ENCODE measurements around the gene GFOD1.
A peak's percentile ranks its signal among the peaks of the same experiment; 100 is the strongest.
"Not testable (repeated sequence)": the region's sequence is repeated elsewhere in the genome, so short reads cannot be mapped to it uniquely, and the experiment has no call there.

Gene GFOD1

GRCh38 chr6:13437218-13437996, 50.0 kb downstream of the GFOD1 start:
- no peak for DNase-seq

DNA sequence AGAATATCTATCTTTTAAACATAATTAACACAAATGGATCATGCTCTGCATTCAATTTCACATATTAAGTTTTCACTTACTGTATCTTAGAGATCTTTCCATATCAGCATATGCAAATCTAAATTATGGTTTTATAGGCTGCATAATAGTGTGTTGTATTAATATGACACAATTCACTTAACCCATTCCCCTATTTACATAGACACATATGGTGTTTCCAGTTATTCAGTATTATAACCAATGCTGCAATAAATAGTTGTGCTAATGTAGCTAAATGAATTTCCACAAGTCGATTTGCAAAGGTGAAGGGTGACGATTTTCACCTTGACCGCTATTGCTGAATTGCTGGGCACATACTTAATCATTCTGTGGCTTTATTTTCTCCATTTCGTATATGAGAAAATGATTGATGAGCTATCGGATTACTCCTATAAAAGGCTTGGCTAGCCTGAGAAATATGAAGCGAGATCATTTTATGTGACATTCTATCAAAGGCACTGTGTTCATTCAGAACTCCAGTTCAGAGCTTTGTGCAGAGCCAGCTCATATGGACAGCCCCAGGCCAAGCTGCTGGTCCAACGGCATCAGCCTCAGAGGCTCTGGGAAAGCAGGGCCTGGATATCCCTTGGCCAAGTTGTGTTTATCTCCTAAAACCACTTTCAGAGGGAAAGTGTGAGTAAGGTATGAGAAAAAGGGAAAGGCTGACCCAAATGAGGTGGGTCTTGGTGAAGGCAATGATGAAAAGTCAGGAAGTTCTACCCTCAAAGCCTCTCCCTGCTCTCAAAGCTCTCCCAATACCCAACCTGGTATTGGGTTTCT, 50.8 kb downstream of the GFOD1 start:
- DNase-seq = no peak

DNA sequence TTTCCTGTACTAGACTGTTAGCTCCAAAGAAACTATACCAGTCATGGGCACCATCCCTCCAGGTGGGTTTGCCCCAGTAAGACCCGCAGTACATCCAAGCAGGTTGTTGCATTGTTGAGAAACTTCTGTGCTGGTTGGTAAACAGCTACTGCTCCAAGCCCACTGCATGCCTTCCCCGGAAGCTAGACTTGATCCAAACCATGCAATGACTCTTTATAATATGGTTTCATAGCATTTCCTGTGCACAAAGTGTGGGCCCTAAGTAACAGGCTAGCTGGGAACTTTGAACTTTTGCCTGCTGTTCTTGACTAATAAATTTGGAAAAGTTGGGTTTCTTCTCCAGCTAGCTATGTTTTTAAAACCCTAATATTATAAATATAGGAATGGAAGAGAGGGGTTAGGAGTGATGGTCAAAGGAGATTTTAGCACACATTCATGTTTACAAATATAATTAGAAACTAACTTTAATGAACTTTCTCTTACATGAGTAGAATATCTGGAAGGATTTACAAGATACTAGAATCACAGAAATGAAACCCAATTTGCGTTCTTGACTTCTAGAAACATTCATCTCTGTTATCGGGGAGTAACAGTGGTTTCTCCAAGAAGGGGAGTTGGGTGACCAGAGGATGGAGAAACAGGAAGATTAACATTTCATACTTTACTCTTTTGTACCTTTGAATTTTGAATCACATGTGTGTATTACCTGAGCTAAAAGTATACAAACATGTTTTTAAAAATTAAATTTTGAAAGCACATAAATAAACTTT, 51.7 kb downstream of the GFOD1 start:
- no peak for DNase-seq

GRCh38 chr6:13434777-13435176, 52.6 kb downstream of the GFOD1 start:
- DNase-seq = no peak

DNA sequence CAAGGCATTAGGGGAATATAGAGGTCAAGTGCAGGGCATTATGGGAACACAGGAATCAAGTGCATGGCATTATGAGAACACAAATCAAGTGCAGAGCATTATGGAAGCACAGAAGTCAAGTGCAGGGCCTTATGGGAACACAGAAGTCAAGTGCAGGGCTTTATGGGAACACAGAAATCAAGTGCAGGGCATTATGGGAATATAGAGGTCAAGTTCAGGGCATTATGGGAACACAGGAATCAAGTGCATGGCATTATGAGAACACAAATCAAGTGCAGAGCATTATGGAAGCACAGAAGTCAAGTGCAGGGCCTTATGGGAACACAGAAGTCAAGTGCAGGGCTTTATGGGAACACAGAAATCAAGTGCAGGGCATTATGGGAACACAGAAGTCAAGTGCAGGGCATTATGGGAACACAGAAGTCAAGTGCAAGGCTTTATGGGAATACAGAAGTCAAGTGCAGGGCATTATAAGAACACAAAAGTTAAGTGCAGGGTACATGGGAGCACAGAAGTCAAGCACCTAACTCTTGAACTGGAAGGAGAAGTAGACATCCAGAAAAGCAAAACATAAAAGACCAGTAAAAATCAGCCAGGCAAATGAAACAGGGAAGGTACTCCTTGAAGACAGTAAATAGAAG, 53.1 kb downstream of the GFOD1 start:
- not testable (repeated sequence) for DNase-seq

- no peak for DNase-seq
Measured at GRCh38 chr6:13433709-13434121, 53.7 kb downstream of the GFOD1 start.

- no peak for DNase-seq
Measured at GRCh38 chr6:13432526-13433184, 54.7 kb downstream of the GFOD1 start.

DNA sequence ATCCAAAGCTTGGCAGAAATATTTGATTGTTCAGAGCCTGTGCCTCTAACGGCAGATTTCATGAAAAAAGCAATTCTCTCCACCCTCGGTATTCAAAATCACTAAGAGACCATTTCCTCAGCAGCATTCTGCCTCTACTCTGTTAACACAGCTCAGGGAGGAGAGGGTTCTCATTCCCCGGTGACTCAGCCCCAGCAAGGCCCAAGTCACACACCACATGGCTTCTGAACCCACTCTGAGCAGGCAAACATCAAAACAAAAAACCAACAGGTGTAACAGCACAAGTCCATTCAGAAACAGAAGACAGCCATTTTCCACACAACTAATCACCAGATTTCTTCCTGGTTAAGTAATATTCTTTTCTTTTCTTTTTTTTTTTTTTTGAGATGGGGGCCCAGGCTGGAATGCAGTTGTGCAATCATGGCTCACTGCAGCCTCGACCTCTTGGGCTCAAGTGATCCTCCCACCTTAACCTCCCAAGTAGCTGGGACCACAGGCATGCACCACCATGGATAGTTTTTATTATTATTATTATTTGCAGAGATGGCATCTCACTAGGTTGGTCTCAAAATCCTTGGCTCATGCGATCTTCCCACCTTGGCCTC, 55.4 kb downstream of the GFOD1 start:
- DNase-seq = peak; percentile 31

- DNase-seq = no peak
Measured at GRCh38 chr6:13431059-13431656, 56.2 kb downstream of the GFOD1 start.

DNA sequence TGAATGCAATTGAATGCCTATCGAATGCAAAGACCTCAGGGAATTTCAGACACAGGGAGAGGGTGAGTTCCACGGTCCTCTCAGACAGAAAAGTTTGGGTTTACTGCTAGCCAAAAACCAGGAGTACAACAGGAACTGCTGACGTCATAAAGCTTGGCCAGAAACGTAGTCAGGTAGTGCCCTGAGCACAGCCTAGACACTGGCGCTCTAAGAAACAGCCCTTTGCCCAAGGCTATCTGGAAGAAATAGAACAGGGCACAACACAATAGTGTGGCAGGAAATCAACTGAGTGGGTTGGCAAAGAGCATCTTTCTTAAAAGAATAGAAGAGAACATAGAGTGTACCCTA, 58.0 kb downstream of the GFOD1 start:
- DNase-seq = no peak

DNA sequence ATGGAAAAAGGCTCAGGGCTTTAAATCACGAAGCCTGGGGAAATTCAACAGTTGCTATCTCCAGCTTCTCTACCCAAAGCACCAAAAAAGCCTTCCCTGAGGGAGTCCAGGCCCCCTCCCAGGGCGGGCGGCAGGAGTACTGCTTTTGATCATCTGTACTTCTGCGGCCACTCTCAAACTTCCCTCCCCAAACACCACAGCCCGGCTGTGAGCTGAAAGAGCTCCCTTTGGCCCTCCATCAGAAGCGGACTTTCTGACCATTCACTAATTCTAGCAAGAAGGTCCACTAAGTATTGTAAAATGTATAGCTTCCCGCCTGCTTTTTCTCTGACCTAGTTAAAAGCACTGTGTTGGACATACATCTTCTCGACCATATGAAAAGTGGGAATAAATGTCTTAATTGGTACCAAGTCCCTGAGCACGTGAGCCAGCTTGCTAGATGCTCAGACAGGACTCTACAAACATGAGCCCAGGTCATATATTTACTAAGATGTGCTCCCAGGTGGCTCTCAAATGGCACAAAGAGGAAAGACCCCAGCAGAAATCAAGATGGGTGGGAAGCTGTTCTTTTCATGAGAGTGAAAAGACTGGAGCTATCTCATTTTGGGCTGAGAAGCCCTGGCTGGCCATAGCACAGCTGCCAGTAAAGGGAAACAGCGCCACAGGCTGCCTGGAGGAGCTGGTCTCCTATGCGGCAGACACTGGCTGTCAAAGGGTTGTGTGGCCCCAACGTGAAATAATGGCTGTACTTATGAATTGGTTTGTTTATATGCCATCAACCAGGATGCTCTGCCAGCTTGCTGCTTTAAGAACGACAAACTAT, 58.6 kb downstream of the GFOD1 start:
- DNase-seq = no peak

GRCh38 chr6:13427801-13428582, 59.4 kb downstream of the GFOD1 start:
- DNase-seq = peak; percentile 78

DNA sequence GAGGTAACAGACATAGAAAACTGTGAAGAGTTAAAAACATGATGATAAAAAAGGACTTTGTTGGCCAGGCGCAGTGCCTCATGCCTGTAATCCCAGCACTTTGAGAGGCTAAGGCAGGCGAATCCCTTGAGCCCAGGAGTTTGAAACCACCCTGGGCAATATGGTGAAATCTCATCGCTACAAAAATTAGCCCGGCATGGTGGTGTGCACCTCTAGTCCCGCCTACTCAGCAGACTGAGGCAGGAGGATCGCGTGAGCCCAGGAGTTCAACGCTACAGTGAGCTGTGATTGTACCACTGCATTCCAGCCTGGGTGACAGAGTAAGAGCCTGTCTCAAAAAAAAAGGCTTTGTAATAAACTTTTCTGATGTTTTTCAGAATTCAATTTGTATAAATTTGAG, 60.1 kb downstream of the GFOD1 start:
- no peak for DNase-seq

- DNase-seq = no peak
Measured at GRCh38 chr6:13425943-13426931, 61.2 kb downstream of the GFOD1 start.

- no peak for DNase-seq
Measured at GRCh38 chr6:13425270-13425873, 62.0 kb downstream of the GFOD1 start.

- no peak for DNase-seq
Measured at GRCh38 chr6:13423252-13423651, 64.1 kb downstream of the GFOD1 start.

GRCh38 chr6:13422681-13423221, 64.6 kb downstream of the GFOD1 start:
- DNase-seq = no peak
